ENCODE results near the gene PTPRM.

- TF ChIP-seq CTCF (IDR thresholded peaks at IDR 0.05; ENCODE audit: low read depth, low read length): no peak
- TF ChIP-seq POLR2A (IDR thresholded peaks at IDR 0.05; ENCODE audit: extremely low read depth, insufficient read length): no peak
- TF ChIP-seq MAX (IDR thresholded peaks at IDR 0.05; ENCODE audit: low read depth, low read length): no peak
- TF ChIP-seq MYC (IDR thresholded peaks at IDR 0.05; ENCODE audit: low read depth, low read length): no peak
Observed at GRCh38 chr18:7585276-7585670, 18.2 kb downstream of the PTPRM start.
